Activated gamma-delta T cell treated with Interleukin-2 at 50 U/mL for 16 hours (primary cell): ENCODE measurements around the gene KAT14.
"Not testable (repeated sequence)": the region's sequence is repeated elsewhere in the genome, so short reads cannot be mapped to it uniquely, and the experiment has no call there.

ENCODE experiments used
- DNase-seq: peaks from one replicate; pipeline ENCODE4 v3.0.0-alpha.2; 2020

The KAT14 gene

GRCh38 chr20:18224968-18225568 lies 87.4 kb downstream of the KAT14 start:
- no peak for DNase-seq

- no peak for DNase-seq
These were observed 88.0 kb downstream of the KAT14 start for GRCh38 chr20:18225632-18226031.

- not testable (repeated sequence) for DNase-seq
These were observed 89.1 kb downstream of the KAT14 start for GRCh38 chr20:18226741-18227140.

- DNase-seq, result no peak
These were observed 95.8 kb downstream of the KAT14 start for GRCh38 chr20:18233408-18233943.
